GM12878 (cell line): Measurements from ENCODE around the gene SLC25A42.

Experiments used
- ATF7 ChIP-seq: fragments of 450-650 bp; IDR thresholded peaks from 2 replicates; pipeline ENCODE4 v1.6.1; 2016; ENCODE audit warnings: low read depth, mild to moderate bottlenecking
- BRCA1 ChIP-seq: IDR thresholded peaks from 2 replicates; pipeline ENCODE4 v1.6.1; 2011; ENCODE audit warnings: low read depth, low read length, improper control_type of control experiment
- CHD2 ChIP-seq: IDR thresholded peaks from 2 replicates; pipeline ENCODE4 v1.6.1; 2011; ENCODE audit warnings: low read depth, low read length, improper control_type of control experiment, borderline replicate concordance
- CREM ChIP-seq: IDR thresholded peaks from 2 replicates; pipeline ENCODE4 v1.6.1; 2014; ENCODE audit warnings: antibody characterized with exemption, low read depth
- CTCF ChIP-seq, 3 experiments: IDR thresholded peaks in 2 of 3; conservative IDR thresholded peaks in 1 of 3; 2 replicates each; pipeline ENCODE4 v1.5.1; 2011; ENCODE audit warnings: low read depth in 3 of 3, low read length in 3 of 3, mild to moderate bottlenecking in 3 of 3, control low read depth in 2 of 3, moderate library complexity in 2 of 3, inconsistent platforms in 1 of 3, mixed read lengths in 1 of 3; ENCODE audit not compliant: control insufficient read depth in 2 of 3, insufficient read depth in 1 of 3; ENCODE audit errors: extremely low read depth in 1 of 3
- MXI1 ChIP-seq: fragments of 150-350 bp; IDR thresholded peaks from 2 replicates; pipeline ENCODE4 v1.6.1; 2011; ENCODE audit warnings: low read depth, mild to moderate bottlenecking, inconsistent platforms, low read length, improper control_type of control experiment
- NRF1 ChIP-seq: conservative IDR thresholded peaks from 2 replicates; pipeline ENCODE4 v1.6.1; 2011; ENCODE audit warnings: mild to moderate bottlenecking, low read depth, low read length, improper control_type of control experiment
- POLR2A ChIP-seq: IDR thresholded peaks from 2 replicates; pipeline ENCODE4 v1.6.1; 2011; ENCODE audit warnings: low read depth, mild to moderate bottlenecking, low read length
- RBBP5 ChIP-seq: fragments of 200-600 bp; sonication (generic); conservative IDR thresholded peaks from 2 replicates; pipeline ENCODE4 v1.6.1; 2016
- SUPT20H ChIP-seq: IDR thresholded peaks from 2 replicates; pipeline ENCODE4 v1.6.1; 2011; ENCODE audit warnings: low read depth, mild to moderate bottlenecking, low read length, moderate library complexity, borderline replicate concordance; ENCODE audit not compliant: control insufficient read depth
- TAF1 ChIP-seq: IDR thresholded peaks from 2 replicates; pipeline ENCODE4 v1.6.1; 2011; ENCODE audit warnings: mild to moderate bottlenecking, low read depth, low read length, borderline replicate concordance
- TCF7 ChIP-seq: IDR thresholded peaks from 2 replicates; pipeline ENCODE4 v1.6.1; 2014; ENCODE audit warnings: antibody characterized with exemption, borderline replicate concordance
- YY1 ChIP-seq: IDR thresholded peaks from 2 replicates; pipeline ENCODE4 v1.6.1; 2011; ENCODE audit warnings: low read depth, mild to moderate bottlenecking, low read length
- TF ChIP-seq, protein P1 (sequence below): fragments of 450-650 bp; IDR thresholded peaks from 2 replicates; pipeline ENCODE4 v1.6.1; 2017; ENCODE audit warnings: antibody characterized with exemption, mild to moderate bottlenecking, moderate library complexity

DNA sequence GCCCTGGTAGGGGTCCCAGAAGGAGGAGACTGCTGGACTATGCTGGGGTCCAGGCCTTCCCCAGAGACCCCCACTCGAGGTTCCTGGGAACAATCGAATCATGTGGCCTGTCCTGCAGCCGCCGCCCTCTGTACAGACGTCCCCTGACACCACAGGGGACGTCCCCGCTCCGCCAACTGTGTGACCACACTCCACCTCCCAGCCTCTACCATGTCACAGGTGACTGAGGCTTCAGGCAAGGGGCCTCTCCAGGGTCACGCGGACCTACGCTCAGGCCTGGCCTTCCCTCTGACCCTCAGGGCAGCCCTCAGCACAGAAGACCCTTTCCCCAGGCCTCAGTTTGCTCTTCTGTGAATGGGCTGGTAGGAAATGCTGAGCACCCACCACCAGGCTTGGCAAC, 87.6 kb downstream of the SLC25A42 start:
- TF ChIP-seq YY1 (no peak), CTCF (IDR thresholded peaks at IDR 0.05 in 2 of 3, conservative IDR thresholded peaks at IDR 0.05 in 1 of 3; ENCODE audit: control insufficient read depth in 2 of 3, extremely low read depth in 1 of 3, insufficient read depth in 1 of 3, low read depth in 3 of 3, low read length in 3 of 3) (no peak), NRF1 (no peak), MXI1 (no peak; the same call in 1 of the 2 replicates), TCF7 (no peak), BRCA1 (no peak), TAF1 (no peak), RBBP5 (no peak), CHD2 (no peak), POLR2A (peak; percentile 54), SUPT20H (no peak), ATF7 (0 out of 2 replicates have a peak, but pooled peaks have one; percentile 22), CREM (no peak; the same call in 1 of the 2 replicates)
- TF ChIP-seq, protein P1, sequence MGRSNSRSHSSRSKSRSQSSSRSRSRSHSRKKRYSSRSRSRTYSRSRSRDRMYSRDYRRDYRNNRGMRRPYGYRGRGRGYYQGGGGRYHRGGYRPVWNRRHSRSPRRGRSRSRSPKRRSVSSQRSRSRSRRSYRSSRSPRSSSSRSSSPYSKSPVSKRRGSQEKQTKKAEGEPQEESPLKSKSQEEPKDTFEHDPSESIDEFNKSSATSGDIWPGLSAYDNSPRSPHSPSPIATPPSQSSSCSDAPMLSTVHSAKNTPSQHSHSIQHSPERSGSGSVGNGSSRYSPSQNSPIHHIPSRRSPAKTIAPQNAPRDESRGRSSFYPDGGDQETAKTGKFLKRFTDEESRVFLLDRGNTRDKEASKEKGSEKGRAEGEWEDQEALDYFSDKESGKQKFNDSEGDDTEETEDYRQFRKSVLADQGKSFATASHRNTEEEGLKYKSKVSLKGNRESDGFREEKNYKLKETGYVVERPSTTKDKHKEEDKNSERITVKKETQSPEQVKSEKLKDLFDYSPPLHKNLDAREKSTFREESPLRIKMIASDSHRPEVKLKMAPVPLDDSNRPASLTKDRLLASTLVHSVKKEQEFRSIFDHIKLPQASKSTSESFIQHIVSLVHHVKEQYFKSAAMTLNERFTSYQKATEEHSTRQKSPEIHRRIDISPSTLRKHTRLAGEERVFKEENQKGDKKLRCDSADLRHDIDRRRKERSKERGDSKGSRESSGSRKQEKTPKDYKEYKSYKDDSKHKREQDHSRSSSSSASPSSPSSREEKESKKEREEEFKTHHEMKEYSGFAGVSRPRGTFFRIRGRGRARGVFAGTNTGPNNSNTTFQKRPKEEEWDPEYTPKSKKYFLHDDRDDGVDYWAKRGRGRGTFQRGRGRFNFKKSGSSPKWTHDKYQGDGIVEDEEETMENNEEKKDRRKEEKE: no peak
